Measurements from ENCODE around the gene RALGAPA2. TPM values are rescaled to one million over a fixed set of nuclear protein-coding genes. Genes with fewer than 3 reads are reported as not detected.

Gene RALGAPA2
- total RNA-seq, 6 experiments from 2014 or later, result 2.4 to 3.7 (median 3.2) TPM

DNA sequence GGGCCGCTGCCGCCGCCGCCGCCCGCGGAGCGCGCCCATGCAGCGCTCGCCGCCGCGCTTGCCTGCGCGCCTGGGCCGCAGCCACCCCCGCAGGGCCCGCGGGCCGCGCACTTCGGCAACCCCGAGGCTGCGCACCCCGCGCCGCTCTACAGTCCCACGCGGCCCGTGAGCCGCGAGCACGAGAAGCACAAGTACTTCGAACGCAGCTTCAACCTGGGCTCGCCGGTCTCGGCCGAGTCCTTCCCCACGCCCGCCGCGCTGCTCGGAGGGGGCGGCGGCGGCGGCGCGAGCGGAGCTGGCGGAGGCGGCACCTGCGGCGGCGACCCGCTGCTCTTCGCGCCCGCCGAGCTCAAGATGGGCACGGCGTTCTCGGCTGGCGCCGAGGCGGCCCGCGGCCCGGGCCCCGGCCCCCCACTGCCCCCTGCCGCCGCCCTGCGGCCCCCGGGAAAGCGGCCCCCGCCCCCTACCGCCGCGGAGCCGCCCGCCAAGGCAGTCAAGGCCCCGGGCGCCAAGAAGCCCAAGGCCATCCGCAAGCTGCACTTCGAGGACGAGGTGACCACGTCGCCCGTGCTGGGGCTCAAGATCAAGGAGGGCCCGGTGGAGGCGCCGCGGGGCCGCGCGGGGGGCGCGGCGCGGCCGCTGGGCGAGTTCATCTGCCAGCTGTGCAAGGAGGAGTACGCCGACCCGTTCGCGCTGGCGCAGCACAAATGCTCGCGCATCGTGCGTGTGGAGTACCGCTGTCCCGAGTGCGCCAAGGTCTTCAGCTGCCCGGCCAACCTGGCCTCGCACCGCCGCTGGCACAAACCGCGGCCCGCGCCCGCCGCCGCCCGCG is 343.8 kb downstream of the RALGAPA2 start:
- H3K27me3 Mint-ChIP-seq (ENCODE audit: insufficient read depth), result peaks cover 40% of the 10 kb centered on the region
- H3K27ac Mint-ChIP-seq, result no peak overlapping the region
- no peak overlapping the region for H3K4me3 Mint-ChIP-seq
- H3K9me3 Mint-ChIP-seq, result no peaks in the 10 kb centered on the region
- DNase-seq, result no peak
- peaks cover 11% of the 10 kb centered on the region for H3K4me1 Mint-ChIP-seq (ENCODE audit: low read depth)
- H3K36me3 Mint-ChIP-seq (ENCODE audit: low read depth), result no peaks in the 10 kb centered on the region
- TF ChIP-seq, protein P1, sequence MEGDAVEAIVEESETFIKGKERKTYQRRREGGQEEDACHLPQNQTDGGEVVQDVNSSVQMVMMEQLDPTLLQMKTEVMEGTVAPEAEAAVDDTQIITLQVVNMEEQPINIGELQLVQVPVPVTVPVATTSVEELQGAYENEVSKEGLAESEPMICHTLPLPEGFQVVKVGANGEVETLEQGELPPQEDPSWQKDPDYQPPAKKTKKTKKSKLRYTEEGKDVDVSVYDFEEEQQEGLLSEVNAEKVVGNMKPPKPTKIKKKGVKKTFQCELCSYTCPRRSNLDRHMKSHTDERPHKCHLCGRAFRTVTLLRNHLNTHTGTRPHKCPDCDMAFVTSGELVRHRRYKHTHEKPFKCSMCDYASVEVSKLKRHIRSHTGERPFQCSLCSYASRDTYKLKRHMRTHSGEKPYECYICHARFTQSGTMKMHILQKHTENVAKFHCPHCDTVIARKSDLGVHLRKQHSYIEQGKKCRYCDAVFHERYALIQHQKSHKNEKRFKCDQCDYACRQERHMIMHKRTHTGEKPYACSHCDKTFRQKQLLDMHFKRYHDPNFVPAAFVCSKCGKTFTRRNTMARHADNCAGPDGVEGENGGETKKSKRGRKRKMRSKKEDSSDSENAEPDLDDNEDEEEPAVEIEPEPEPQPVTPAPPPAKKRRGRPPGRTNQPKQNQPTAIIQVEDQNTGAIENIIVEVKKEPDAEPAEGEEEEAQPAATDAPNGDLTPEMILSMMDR (IDR thresholded peaks at IDR 0.05), result no peak

DNA sequence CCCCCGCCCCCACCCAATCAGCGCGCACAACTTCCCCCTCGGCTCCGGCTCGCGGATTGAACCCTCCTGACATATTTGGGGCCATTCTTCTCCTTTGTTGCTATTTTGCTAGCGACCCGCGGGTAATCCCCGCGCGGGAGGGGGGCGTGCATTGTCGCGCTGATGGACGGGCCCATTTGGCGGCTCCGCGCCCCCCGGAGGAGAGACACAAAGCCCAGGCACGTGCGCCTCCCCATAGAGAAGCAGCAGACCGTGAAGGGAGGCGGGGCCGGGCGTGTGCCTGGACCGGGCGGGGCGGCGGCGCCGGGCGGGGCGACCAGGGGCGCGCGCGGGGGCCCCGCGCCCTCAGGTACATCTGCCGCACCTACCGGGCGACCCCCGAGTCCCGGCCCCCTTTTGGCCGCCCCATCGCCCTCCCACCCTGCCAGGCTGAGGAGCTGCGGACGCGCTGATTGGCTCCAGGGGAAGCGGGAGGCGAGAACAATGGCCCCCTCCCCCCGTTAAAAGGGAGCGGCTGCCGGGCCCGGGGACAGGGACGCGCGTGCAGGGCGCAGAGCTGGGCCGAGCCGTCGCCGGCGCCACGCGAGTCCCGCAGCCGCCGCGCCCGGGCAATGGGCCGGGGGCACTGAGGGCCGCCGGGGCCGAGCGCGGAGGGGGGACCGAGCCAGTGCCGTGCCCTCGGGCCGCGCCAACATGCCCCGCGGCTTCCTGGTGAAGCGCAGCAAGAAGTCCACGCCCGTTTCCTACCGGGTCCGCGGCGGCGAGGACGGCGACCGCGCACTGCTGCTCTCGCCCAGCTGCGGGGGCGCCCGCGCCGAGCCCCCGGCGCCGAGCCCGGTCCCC is 344.6 kb downstream of the RALGAPA2 start, which contains the start of gene INSM1:
TSS of gene INSM1 (plus strand) at position 530 of the 843 bp plus-strand sequence. CDS start at position 694, 164 bp downstream.
- H3K36me3 Mint-ChIP-seq (ENCODE audit: low read depth), result no peaks in the 10 kb centered on the region

DNA sequence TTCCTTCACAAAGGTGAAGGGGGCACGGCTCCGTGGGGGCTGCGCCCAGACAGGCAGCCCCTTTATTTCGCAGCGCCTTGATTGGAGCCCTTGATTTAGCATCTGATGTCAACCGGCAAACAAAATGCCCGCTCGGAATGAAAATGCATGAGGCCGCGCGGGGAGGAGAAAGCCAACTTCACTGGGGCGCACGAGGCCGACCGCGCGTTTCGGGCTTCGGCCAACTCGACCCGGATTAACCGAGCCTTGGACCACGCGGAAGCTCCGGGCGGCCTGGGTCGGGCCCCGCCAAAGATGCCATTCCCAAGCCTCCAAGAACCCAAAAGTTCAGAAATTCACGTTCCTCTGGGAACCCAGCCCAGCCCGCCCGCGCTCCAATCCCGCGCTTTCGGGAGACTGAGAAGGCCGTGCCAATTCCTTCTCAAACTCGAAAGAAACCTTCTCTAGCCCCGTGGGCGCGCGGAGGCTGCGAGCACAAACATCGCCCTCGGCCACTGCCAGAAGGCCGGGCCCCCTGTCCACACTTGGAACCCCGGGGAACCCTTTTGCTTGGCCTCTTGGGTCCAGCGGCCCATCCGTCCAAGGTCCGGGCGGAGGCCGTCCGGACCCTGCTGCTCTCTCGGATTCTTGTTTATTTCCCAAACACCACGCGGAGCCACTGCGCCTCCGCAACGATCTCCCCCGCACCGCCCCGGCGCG is 345.4 kb downstream of the RALGAPA2 start:
- DNase-seq, result no peak
- no peaks in the 10 kb centered on the region for H3K36me3 Mint-ChIP-seq (ENCODE audit: low read depth)

More for the DNA sequence above, 344.6 kb downstream of the RALGAPA2 start, which contains the start of gene INSM1:
- TF ChIP-seq, protein P1 (IDR thresholded peaks at IDR 0.05), result no peak
- Mint-ChIP-seq H3K9me3 (no peaks in the 10 kb centered on the region), H3K4me1 (ENCODE audit: low read depth) (peaks cover 4% of the 10 kb centered on the region), H3K4me3 (no peak within 1 kb of the TSS), H3K27me3 (ENCODE audit: insufficient read depth) (peaks cover 45% of the 10 kb centered on the region), H3K27ac (no peak within 1 kb of the TSS)
- DNase-seq, result no peak

DNA sequence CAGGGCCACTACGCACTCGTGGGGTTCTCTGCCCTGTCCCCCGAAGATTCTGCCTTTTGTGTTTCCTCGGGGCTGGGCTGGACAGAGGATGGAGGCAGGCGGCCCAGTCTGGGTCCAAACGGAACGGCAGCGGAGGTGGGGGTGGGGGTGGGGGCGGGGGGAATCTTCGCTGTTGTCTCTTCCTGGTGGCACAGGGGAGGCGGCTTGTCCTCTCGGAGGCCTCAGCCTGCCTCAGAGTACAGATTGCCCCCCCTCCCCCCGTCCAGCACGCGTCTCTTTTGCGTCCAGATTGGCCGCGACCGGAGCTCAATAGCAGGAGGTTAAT is 345.9 kb downstream of the RALGAPA2 start:
- Mint-ChIP-seq H3K27ac (no peak overlapping the region), H3K27me3 (ENCODE audit: insufficient read depth) (peaks cover 49% of the 10 kb centered on the region), H3K4me1 (ENCODE audit: low read depth) (no peaks in the 10 kb centered on the region), H3K9me3 (no peaks in the 10 kb centered on the region), H3K36me3 (ENCODE audit: low read depth) (no peaks in the 10 kb centered on the region), H3K4me3 (no peak overlapping the region)
- no peak for DNase-seq
- TF ChIP-seq, protein P1 (IDR thresholded peaks at IDR 0.05), result no peak

More for the DNA sequence above, 345.4 kb downstream of the RALGAPA2 start:
- Mint-ChIP-seq H3K4me3 (no peak overlapping the region), H3K27me3 (ENCODE audit: insufficient read depth) (peaks cover 46% of the 10 kb centered on the region), H3K9me3 (no peaks in the 10 kb centered on the region), H3K27ac (no peak overlapping the region), H3K4me1 (ENCODE audit: low read depth) (no peaks in the 10 kb centered on the region)
- TF ChIP-seq, protein P1 (IDR thresholded peaks at IDR 0.05), result no peak

DNA sequence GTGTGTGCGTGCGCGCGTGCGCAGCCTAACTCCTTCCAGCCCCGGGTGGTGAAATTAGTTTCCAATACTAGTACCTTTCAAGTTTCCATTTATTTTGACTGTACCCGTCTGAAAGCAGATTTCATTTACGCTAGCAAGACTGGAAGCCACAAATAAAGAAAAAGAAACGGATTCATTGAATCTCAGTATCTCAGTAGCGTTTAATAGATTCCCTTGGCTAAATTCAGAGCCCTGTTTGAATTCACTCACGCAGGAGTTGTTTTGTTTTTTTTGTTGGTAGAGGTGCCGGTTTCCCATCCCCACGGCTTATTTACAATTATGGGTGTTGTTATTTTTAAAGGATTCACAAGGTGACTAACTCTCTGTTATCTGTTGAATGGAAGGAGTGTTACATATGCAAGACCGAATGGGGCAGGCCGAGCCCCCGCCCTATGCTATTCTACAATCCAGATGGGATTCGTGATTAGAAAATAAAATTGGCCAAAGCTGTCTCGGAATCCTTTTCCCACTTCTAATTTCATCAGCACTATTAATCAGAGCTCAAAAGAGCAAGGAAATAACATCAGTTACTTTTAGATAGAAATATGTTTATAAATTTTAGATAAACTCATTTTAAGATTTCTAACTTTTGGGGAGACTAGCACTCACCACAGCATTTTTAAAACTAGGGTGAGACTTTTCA is 346.8 kb downstream of the RALGAPA2 start:
- no peaks in the 10 kb centered on the region for H3K9me3 Mint-ChIP-seq
- H3K36me3 Mint-ChIP-seq (ENCODE audit: low read depth), result no peaks in the 10 kb centered on the region
- no peak overlapping the region for H3K27ac Mint-ChIP-seq
- peaks cover 56% of the 10 kb centered on the region for H3K27me3 Mint-ChIP-seq (ENCODE audit: insufficient read depth)
- TF ChIP-seq, protein P1 (IDR thresholded peaks at IDR 0.05), result no peak
- DNase-seq, result no peak
- H3K4me3 Mint-ChIP-seq, result no peak overlapping the region
- no peaks in the 10 kb centered on the region; the same call in 1 of the 2 replicates for H3K4me1 Mint-ChIP-seq (ENCODE audit: low read depth)
